T-helper 17 cell (primary cell): ENCODE results near the gene TBC1D17. TPM values are rescaled to one million over a fixed set of nuclear protein-coding genes. Genes with fewer than 3 reads are reported as not detected.
"Not testable (repeated sequence)": the region's sequence is repeated elsewhere in the genome, so short reads cannot be mapped to it uniquely, and the experiment has no call there.

Source experiments
- ATAC-seq: fragments of 150-1000 bp; cut with Tn5 transposase; 2 replicates; pipeline ENCODE4 v1.10.0; 2021; ENCODE audit warnings: mild to moderate bottlenecking, moderate library complexity
- DNase-seq, 3 donors: peaks; one replicate each; pipeline versions ENCODE4 v3.0.0 to v3.0.0-alpha.2; 2020 to 2021
- H3K9me3 ChIP-seq: one replicate; pipeline ENCODE4 v1.7.0; 2013; ENCODE audit warnings: low read length, mild to moderate bottlenecking; ENCODE audit not compliant: control insufficient read depth, poor library complexity, severe bottlenecking
- H3K27ac Mint-ChIP-seq: one replicate; pipeline ENCODE4 v1.8.0; 2022; ENCODE audit warnings: mild to moderate bottlenecking, moderate library complexity, mixed read lengths
- H3K27me3 Mint-ChIP-seq: one replicate; pipeline ENCODE4 v1.8.0; 2022; ENCODE audit warnings: mixed read lengths
- H3K36me3 Mint-ChIP-seq: one replicate; pipeline ENCODE4 v1.8.0; 2022; ENCODE audit warnings: low read depth, mixed read lengths
- H3K4me1 Mint-ChIP-seq: one replicate; pipeline ENCODE4 v1.8.0; 2022; ENCODE audit warnings: mild to moderate bottlenecking, mixed read lengths
- H3K4me3 Mint-ChIP-seq: one replicate; pipeline ENCODE4 v1.8.0; 2022; ENCODE audit warnings: mild to moderate bottlenecking, moderate library complexity, mixed read lengths
- total RNA-seq, 4 donors: library from RNA in 2 of 4; stranded (reverse) in 2 of 4; gene quantifications; one replicate each; pipeline ENCODE4 v1.2.3 and lab custom pipeline; 2022 to 2026

TBC1D17 gene
- total RNA-seq, 2 donors from 2014 or later = 44.1 to 57.3 TPM

- no peaks in the 10 kb centered on the region for H3K27me3 Mint-ChIP-seq
- DNase-seq = no peak
- peak overlapping the region; percentile 49 for H3K27ac Mint-ChIP-seq
- H3K9me3 ChIP-seq = no peaks in the 10 kb centered on the region
- peaks cover 45% of the 10 kb centered on the region for H3K4me1 Mint-ChIP-seq
- H3K4me3 Mint-ChIP-seq = peak overlapping the region; percentile 28
- ATAC-seq = peak; percentile 29
- H3K36me3 Mint-ChIP-seq = no peaks in the 10 kb centered on the region
Observed at GRCh38 chr19:49923055-49924003, 45.8 kb downstream of the TBC1D17 start.

GRCh38 chr19:49924004-49924880, 46.7 kb downstream of the TBC1D17 start:
- H3K27ac Mint-ChIP-seq = peak overlapping the region; percentile 49
- peak overlapping the region; percentile 73 for H3K4me3 Mint-ChIP-seq
- no peaks in the 10 kb centered on the region for H3K27me3 Mint-ChIP-seq
- ATAC-seq (no peak), DNase-seq (no peak)
- peaks cover 52% of the 10 kb centered on the region for H3K4me1 Mint-ChIP-seq
- H3K9me3 ChIP-seq = no peaks in the 10 kb centered on the region
- peaks cover 5% of the 10 kb centered on the region for H3K36me3 Mint-ChIP-seq

- not testable (repeated sequence) for DNase-seq, H3K9me3 ChIP-seq, ATAC-seq, H3K36me3 Mint-ChIP-seq, H3K27me3 Mint-ChIP-seq
- Mint-ChIP-seq H3K4me1 (peaks cover 54% of the 10 kb centered on the region), H3K27ac (peak overlapping the region; percentile 54), H3K4me3 (peak overlapping the region; percentile 73)
Observed at GRCh38 chr19:49924881-49925210, 47.3 kb downstream of the TBC1D17 start.

- Mint-ChIP-seq H3K4me3 (peak overlapping the region; percentile 28), H3K27ac (peak overlapping the region; percentile 54), H3K27me3 (no peaks in the 10 kb centered on the region), H3K4me1 (peaks cover 58% of the 10 kb centered on the region), H3K36me3 (peaks cover 7% of the 10 kb centered on the region)
- DNase-seq (no peak), ATAC-seq (no peak)
- no peaks in the 10 kb centered on the region for H3K9me3 ChIP-seq
Observed at GRCh38 chr19:49925486-49925885, 48.0 kb downstream of the TBC1D17 start.

- Mint-ChIP-seq H3K27me3 (no peaks in the 10 kb centered on the region), H3K27ac (peak overlapping the region; percentile 99), H3K4me3 (peak overlapping the region; percentile 21), H3K4me1 (peaks cover 59% of the 10 kb centered on the region), H3K36me3 (peaks cover 7% of the 10 kb centered on the region)
- ATAC-seq (no peak), DNase-seq (no peak)
- H3K9me3 ChIP-seq = no peaks in the 10 kb centered on the region
Observed at GRCh38 chr19:49926515-49926914, 49.0 kb downstream of the TBC1D17 start.

- Mint-ChIP-seq H3K36me3 (peaks cover 7% of the 10 kb centered on the region), H3K27ac (peak overlapping the region; percentile 99), H3K4me3 (peak overlapping the region; percentile 100), H3K27me3 (no peaks in the 10 kb centered on the region), H3K4me1 (peaks cover 59% of the 10 kb centered on the region)
- ATAC-seq (no peak), DNase-seq (no peak)
- H3K9me3 ChIP-seq = no peaks in the 10 kb centered on the region
Observed at GRCh38 chr19:49927526-49928264, 50.2 kb downstream of the TBC1D17 start.

GRCh38 chr19:49929121-49929610, 51.7 kb downstream of the TBC1D17 start, which contains the start of the genes ATF5 and NUP62:
Gene ATF5 (plus strand): TSS chr19:49929205. CDS start chr19:49930851, 1,646 bp downstream.
Gene NUP62 (minus strand): TSS chr19:49929504. CDS start chr19:49909807, 19,697 bp downstream.
- no peaks in the 10 kb centered on the region for H3K9me3 ChIP-seq
- H3K27me3 Mint-ChIP-seq = no peaks in the 10 kb centered on the region
- H3K4me3 Mint-ChIP-seq = peak within 1 kb of the TSS; percentile 100
- peaks cover 7% of the 10 kb centered on the region for H3K36me3 Mint-ChIP-seq
- DNase-seq (peak; percentile 89 to 96 (median 93)), ATAC-seq (peak; percentile 59)
- peak within 1 kb of the TSS; percentile 99 for H3K27ac Mint-ChIP-seq
- H3K4me1 Mint-ChIP-seq = peaks cover 64% of the 10 kb centered on the region

- Mint-ChIP-seq H3K4me3 (peak overlapping the region; percentile 100), H3K36me3 (peaks cover 7% of the 10 kb centered on the region), H3K27me3 (no peaks in the 10 kb centered on the region), H3K4me1 (peaks cover 62% of the 10 kb centered on the region), H3K27ac (peak overlapping the region; percentile 99)
- ATAC-seq = peak; percentile 89
- DNase-seq = peak; percentile 78 to 89 (median 88)
- H3K9me3 ChIP-seq = no peaks in the 10 kb centered on the region
Observed at GRCh38 chr19:49929611-49930482, 52.3 kb downstream of the TBC1D17 start.

GRCh38 chr19:49930483-49931011, 53.0 kb downstream of the TBC1D17 start:
- H3K27ac Mint-ChIP-seq = peak overlapping the region; percentile 99
- peak overlapping the region; percentile 100 for H3K4me3 Mint-ChIP-seq
- H3K36me3 Mint-ChIP-seq = peaks cover 7% of the 10 kb centered on the region
- H3K9me3 ChIP-seq = no peaks in the 10 kb centered on the region
- no peak for ATAC-seq
- H3K27me3 Mint-ChIP-seq = no peaks in the 10 kb centered on the region
- H3K4me1 Mint-ChIP-seq = peaks cover 59% of the 10 kb centered on the region
- DNase-seq = no peak

- Mint-ChIP-seq H3K4me3 (peak overlapping the region; percentile 47), H3K36me3 (peaks cover 7% of the 10 kb centered on the region), H3K27ac (peak overlapping the region; percentile 99), H3K4me1 (peaks cover 58% of the 10 kb centered on the region), H3K27me3 (no peaks in the 10 kb centered on the region)
- DNase-seq (no peak), ATAC-seq (no peak)
- no peaks in the 10 kb centered on the region for H3K9me3 ChIP-seq
Observed at GRCh38 chr19:49931293-49932040, 54.0 kb downstream of the TBC1D17 start.

- Mint-ChIP-seq H3K4me3 (peak overlapping the region; percentile 47), H3K36me3 (peaks cover 7% of the 10 kb centered on the region), H3K27ac (peak overlapping the region; percentile 1), H3K27me3 (no peaks in the 10 kb centered on the region), H3K4me1 (peaks cover 56% of the 10 kb centered on the region)
- no peak for ATAC-seq
- H3K9me3 ChIP-seq = no peaks in the 10 kb centered on the region
- DNase-seq = no peak
Observed at GRCh38 chr19:49932041-49932451, 54.5 kb downstream of the TBC1D17 start.
